Mesenchymal stem cell (in vitro differentiated cells and primary cell): ENCODE data around the gene HOXD3.

ENCODE experiments used
- DNase-seq: peaks from one replicate; pipeline ENCODE4 v3.0.0-alpha.2; 2013
- H2AFZ ChIP-seq: one replicate; pipeline ENCODE4 v1.6.1; 2013; ENCODE audit warnings: low read depth, mild to moderate bottlenecking, control low read depth, inconsistent platforms, low read length, moderate library complexity
- H2AK5ac ChIP-seq: 2 replicates; pipeline ENCODE4 v1.6.1; 2013; ENCODE audit warnings: low read length, moderate library complexity, mild to moderate bottlenecking, inconsistent platforms; ENCODE audit not compliant: severe bottlenecking
- H2BK120ac ChIP-seq: one replicate; pipeline ENCODE4 v1.6.1; 2013; ENCODE audit warnings: low read depth, mild to moderate bottlenecking, inconsistent platforms, low read length, moderate library complexity
- H2BK12ac ChIP-seq, 2 experiments: one replicate each; pipeline ENCODE4 v1.6.1; 2013; ENCODE audit warnings: inconsistent platforms in 2 of 2, low read length in 2 of 2, mild to moderate bottlenecking in 2 of 2, moderate library complexity in 2 of 2, control low read depth in 1 of 2
- H2BK15ac ChIP-seq: one replicate; pipeline ENCODE4 v1.6.1; 2013; ENCODE audit warnings: mild to moderate bottlenecking, low read depth, inconsistent platforms; ENCODE audit not compliant: poor library complexity, severe bottlenecking
- H2BK5ac ChIP-seq: 2 replicates; pipeline ENCODE4 v1.6.1; 2013; ENCODE audit warnings: low read depth, mild to moderate bottlenecking, low read length, control low read depth, inconsistent platforms; ENCODE audit not compliant: poor library complexity, severe bottlenecking
- H3K14ac ChIP-seq, 2 experiments: one replicate each; pipeline ENCODE4 v1.6.1; 2013; ENCODE audit warnings: inconsistent platforms in 2 of 2, low read length in 2 of 2, control low read depth in 1 of 2, mild to moderate bottlenecking in 1 of 2, moderate library complexity in 1 of 2
- H3K18ac ChIP-seq, 2 experiments: one replicate each; pipeline ENCODE4 v1.6.1; 2013; ENCODE audit warnings: inconsistent platforms in 2 of 2, low read length in 2 of 2, control low read depth in 1 of 2, low read depth in 1 of 2, mild to moderate bottlenecking in 1 of 2
- H3K23ac ChIP-seq, 2 experiments: one replicate each; pipeline ENCODE4 v1.6.1; 2013; ENCODE audit warnings: inconsistent platforms in 2 of 2, low read length in 2 of 2, mild to moderate bottlenecking in 2 of 2, moderate library complexity in 2 of 2, control low read depth in 1 of 2
- H3K27ac ChIP-seq: 2 replicates; pipeline ENCODE4 v1.5.1; 2013; ENCODE audit warnings: mild to moderate bottlenecking, moderate library complexity, low read length, control low read depth, inconsistent platforms; ENCODE audit not compliant: poor library complexity, severe bottlenecking
- H3K27me3 ChIP-seq, 2 experiments: 2 replicates each; pipeline versions ENCODE4 v1.6.1 to v1.7.0; 2013; ENCODE audit warnings: low read length in 2 of 2, mild to moderate bottlenecking in 2 of 2, moderate library complexity in 2 of 2, control low read depth in 1 of 2, inconsistent platforms in 1 of 2; ENCODE audit not compliant: control insufficient read depth in 1 of 2, insufficient read depth in 1 of 2
- H3K36me3 ChIP-seq, 2 experiments: 2 replicates each; pipeline versions ENCODE4 v1.6.1 to v1.7.0; 2013; ENCODE audit warnings: low read length in 2 of 2, control low read depth in 1 of 2, inconsistent platforms in 1 of 2, low read depth in 1 of 2, mild to moderate bottlenecking in 1 of 2; ENCODE audit not compliant: insufficient read depth in 2 of 2, control insufficient read depth in 1 of 2
- H3K4ac ChIP-seq, 2 experiments: one replicate each; pipeline ENCODE4 v1.6.1; 2013; ENCODE audit warnings: inconsistent platforms in 2 of 2, low read length in 2 of 2, mild to moderate bottlenecking in 2 of 2, moderate library complexity in 2 of 2, control low read depth in 1 of 2, low read depth in 1 of 2
- H3K4me1 ChIP-seq: 2 replicates; pipeline ENCODE4 v1.6.1; 2013; ENCODE audit warnings: low read depth, low read length, control low read depth; ENCODE audit not compliant: control insufficient read depth, insufficient read depth
- H3K4me2 ChIP-seq: 2 replicates; pipeline ENCODE4 v1.6.1; 2013; ENCODE audit warnings: low read length, mild to moderate bottlenecking, inconsistent platforms; ENCODE audit not compliant: poor library complexity, severe bottlenecking
- H3K4me3 ChIP-seq, 2 experiments: 2 replicates each; pipeline versions ENCODE4 v1.5.1 to v1.7.0; 2013; ENCODE audit warnings: low read length in 2 of 2, mild to moderate bottlenecking in 2 of 2, control low read depth in 1 of 2, low read depth in 1 of 2; ENCODE audit not compliant: insufficient read depth in 1 of 2
- H3K79me1 ChIP-seq: replicated peaks from 2 replicates; pipeline ENCODE4 v1.6.1; 2013; ENCODE audit warnings: mild to moderate bottlenecking, control low read depth, low read length, inconsistent platforms; ENCODE audit not compliant: poor library complexity, severe bottlenecking
- H3K9ac ChIP-seq: 2 replicates; pipeline ENCODE4 v1.7.0; 2013; ENCODE audit warnings: mild to moderate bottlenecking, low read length, moderate library complexity
- H3K9me3 ChIP-seq: 2 replicates; pipeline ENCODE4 v1.7.0; 2013; ENCODE audit warnings: mild to moderate bottlenecking, low read length; ENCODE audit not compliant: control insufficient read depth
- H4K8ac ChIP-seq: one replicate; pipeline ENCODE4 v1.6.1; 2013; ENCODE audit warnings: inconsistent platforms, mild to moderate bottlenecking, low read length, moderate library complexity
- H4K91ac ChIP-seq: one replicate; pipeline ENCODE4 v1.6.1; 2013; ENCODE audit warnings: mild to moderate bottlenecking, low read length, inconsistent platforms
- WGBS: methylation state at CpG from one replicate; pipeline ENCODE4 v1.1.7; 2013; ENCODE audit warnings: mixed read lengths; 5-methylcytosine and 5-hydroxymethylcytosine counted together

Gene HOXD3

GRCh38 chr2:176178038-176178756 is 21.1 kb downstream of the HOXD3 start:
- H2BK120ac ChIP-seq, result no peak overlapping the region
- peak overlapping the region; percentile 19 for H2AFZ ChIP-seq
- H3K23ac ChIP-seq, result no peak overlapping the region
- no peak overlapping the region for H2BK5ac ChIP-seq
- WGBS, result 1% methylated on average over 68 of the region's 68 CpGs
- H2AK5ac ChIP-seq, result no peak overlapping the region
- peak overlapping the region; percentile 44 for H4K91ac ChIP-seq
- H2BK12ac ChIP-seq, result no peak overlapping the region
- peaks cover 22% of the 10 kb centered on the region for H3K4me1 ChIP-seq
- no peaks in the 10 kb centered on the region for H3K79me1 ChIP-seq
- no peaks in the 10 kb centered on the region for H3K9me3 ChIP-seq
- H3K18ac ChIP-seq, result no peak overlapping the region
- H3K14ac ChIP-seq, result no peak overlapping the region
- H4K8ac ChIP-seq, result no peak overlapping the region
- H2BK15ac ChIP-seq, result no peak overlapping the region
- no peak overlapping the region for H3K4ac ChIP-seq
- DNase-seq, result no peak
- peaks cover 0 to 2% of the 10 kb centered on the region in 2 experiments for H3K36me3 ChIP-seq
- H3K27me3 ChIP-seq, result peaks cover 25 to 82% of the 10 kb centered on the region in 2 experiments
- H3K27ac ChIP-seq, result no peak overlapping the region
- peak overlapping the region; percentile 32 to 83 for H3K4me3 ChIP-seq
- peak overlapping the region; percentile 78 for H3K9ac ChIP-seq
- peak overlapping the region; percentile 80 for H3K4me2 ChIP-seq

- Histone ChIP-seq H4K8ac (no peak overlapping the region), H4K91ac (no peak overlapping the region), H3K79me1 (no peaks in the 10 kb centered on the region), H2BK120ac (no peak overlapping the region), H2AFZ (no peak overlapping the region), H3K36me3 (peaks cover 0 to 2% of the 10 kb centered on the region in 2 experiments), H3K14ac (no peak overlapping the region), H2BK12ac (no peak overlapping the region), H3K9me3 (no peaks in the 10 kb centered on the region), H2BK5ac (no peak overlapping the region), H2BK15ac (no peak overlapping the region), H3K27me3 (peaks cover 25 to 84% of the 10 kb centered on the region in 2 experiments), H3K23ac (no peak overlapping the region), H3K9ac (peak overlapping the region; percentile 78), H3K4me1 (peaks cover 22% of the 10 kb centered on the region), H3K4me3 (peak overlapping the region; percentile 32 to 83), H3K4me2 (peak overlapping the region; percentile 80), H3K27ac (no peak overlapping the region), H3K4ac (no peak overlapping the region), H3K18ac (no peak overlapping the region), H2AK5ac (no peak overlapping the region)
- 25% methylated on average over 4 of the region's 7 CpGs for WGBS
- DNase-seq, result no peak
These were observed 21.7 kb downstream of the HOXD3 start for GRCh38 chr2:176178757-176179295.

GRCh38 chr2:176181551-176181950 is 24.4 kb downstream of the HOXD3 start:
- no peak overlapping the region for H4K8ac ChIP-seq
- H2BK12ac ChIP-seq, result no peak overlapping the region
- no peak overlapping the region for H3K23ac ChIP-seq
- H3K9ac ChIP-seq, result no peak overlapping the region
- H3K4me2 ChIP-seq, result no peak overlapping the region
- no peak overlapping the region for H2AFZ ChIP-seq
- no peak for DNase-seq
- no peak overlapping the region for H3K4me3 ChIP-seq
- H3K4me1 ChIP-seq, result peaks cover 11% of the 10 kb centered on the region
- no peaks in the 10 kb centered on the region for H3K79me1 ChIP-seq
- no peak overlapping the region for H2BK15ac ChIP-seq
- H3K36me3 ChIP-seq, result peaks cover 0 to 2% of the 10 kb centered on the region in 2 experiments
- no peak overlapping the region for H2BK5ac ChIP-seq
- H3K27ac ChIP-seq, result no peak overlapping the region
- no peak overlapping the region for H3K18ac ChIP-seq
- no peak overlapping the region for H3K4ac ChIP-seq
- H3K27me3 ChIP-seq, result peaks cover 23 to 80% of the 10 kb centered on the region in 2 experiments
- no peak overlapping the region for H2AK5ac ChIP-seq
- H2BK120ac ChIP-seq, result no peak overlapping the region
- no peak overlapping the region for H4K91ac ChIP-seq
- 71% methylated on average over 1 of the region's 3 CpGs for WGBS
- H3K14ac ChIP-seq, result no peak overlapping the region
- no peaks in the 10 kb centered on the region for H3K9me3 ChIP-seq

- H4K8ac ChIP-seq, result no peak overlapping the region
- H2AFZ ChIP-seq, result no peak overlapping the region
- H2BK15ac ChIP-seq, result no peak overlapping the region
- no peak overlapping the region for H3K9ac ChIP-seq
- H2BK120ac ChIP-seq, result no peak overlapping the region
- peaks cover 19 to 77% of the 10 kb centered on the region in 2 experiments for H3K27me3 ChIP-seq
- H2BK12ac ChIP-seq, result no peak overlapping the region
- no peak overlapping the region for H3K23ac ChIP-seq
- H4K91ac ChIP-seq, result no peak overlapping the region
- peaks cover 10% of the 10 kb centered on the region for H3K4me1 ChIP-seq
- no peak overlapping the region for H3K27ac ChIP-seq
- H3K4me2 ChIP-seq, result no peak overlapping the region
- no peak overlapping the region for H2AK5ac ChIP-seq
- no peaks in the 10 kb centered on the region for H3K9me3 ChIP-seq
- H3K18ac ChIP-seq, result no peak overlapping the region
- no peak overlapping the region for H3K4me3 ChIP-seq
- peaks cover 0 to 2% of the 10 kb centered on the region in 2 experiments for H3K36me3 ChIP-seq
- DNase-seq, result no peak
- 71% methylated on average over 3 of the region's 3 CpGs for WGBS
- H3K4ac ChIP-seq, result no peak overlapping the region
- no peak overlapping the region for H3K14ac ChIP-seq
- H3K79me1 ChIP-seq, result no peaks in the 10 kb centered on the region
- no peak overlapping the region for H2BK5ac ChIP-seq
These were observed 25.6 kb downstream of the HOXD3 start for GRCh38 chr2:176182671-176183070.
